Thoracic aorta (tissue), 2 donors: Measurements from ENCODE around the gene SLC6A11. TPM values are rescaled to one million over a fixed set of nuclear protein-coding genes. Genes with fewer than 3 reads are reported as not detected.

Experiments
- ATAC-seq: fragments of 150-250 bp; one replicate; pipeline ENCODE4 v1.8.0; 2017; ENCODE audit warnings: low read depth; ENCODE audit not compliant: insufficient number of reproducible peaks, low FRiP score
- DNase-seq: peaks from one replicate; pipeline ENCODE4 v3.0.0-alpha.2; 2020; ENCODE audit warnings: low spot score
- H3K27ac ChIP-seq, 2 donors: fragments of 200-600 bp; sonication (generic); 1 replicate in 1 of 2; 2 replicates in 1 of 2; pipeline ENCODE4 v1.5.1; 2016; ENCODE audit warnings: mild to moderate bottlenecking in 2 of 2, moderate library complexity in 2 of 2
- H3K27me3 ChIP-seq: fragments of 200-600 bp; sonication (generic); replicated peaks from 2 replicates; pipeline ENCODE4 v1.6.0; 2016; ENCODE audit warnings: mild to moderate bottlenecking; ENCODE audit not compliant: insufficient read depth
- H3K36me3 ChIP-seq: fragments of 200-600 bp; sonication (generic); one replicate; pipeline ENCODE4 v1.5.1; 2016
- H3K4me1 ChIP-seq, 2 donors: fragments of 200-600 bp; sonication (generic); 1 replicate in 1 of 2; 2 replicates in 1 of 2; pipeline versions ENCODE4 v1.5.1 to v1.6.0; 2016; ENCODE audit warnings: low read depth in 2 of 2, mild to moderate bottlenecking in 1 of 2; ENCODE audit not compliant: control insufficient read depth in 1 of 2
- H3K4me3 ChIP-seq: fragments of 200-600 bp; sonication (generic); 2 replicates; pipeline ENCODE4 v1.5.1; 2016; ENCODE audit warnings: mild to moderate bottlenecking
- H3K9me3 ChIP-seq: fragments of 200-600 bp; sonication (generic); 2 replicates; pipeline ENCODE4 v1.5.1; 2016
- CTCF ChIP-seq: fragments of 200-600 bp; sonication (generic); IDR thresholded peaks from one replicate; pipeline ENCODE4 v1.5.1; 2019; ENCODE audit warnings: antibody characterized with exemption
- total RNA-seq, 2 donors: library from RNA; depleted of rRNA; stranded (reverse); fragments of >200 nt; gene quantifications; one replicate each; pipeline versions ENCODE4 v1.1.0 to v1.2.3, GENCODE V29; 2016

The SLC6A11 gene
- total RNA-seq, 2 donors from 2014 or later, result not detected

- Histone ChIP-seq H3K27me3 (no peaks in the 10 kb centered on the region), H3K27ac (no peak overlapping the region)
- TF ChIP-seq CTCF, result no peak
Observed at GRCh38 chr3:10870296-10870695, 54.3 kb downstream of the SLC6A11 start.

GRCh38 chr3:10873415-10873814, 57.4 kb downstream of the SLC6A11 start:
- TF ChIP-seq CTCF, result no peak

More at GRCh38 chr3:10870296-10870695, 54.3 kb downstream of the SLC6A11 start:
- H3K4me1 ChIP-seq, result no peaks in the 10 kb centered on the region
- no peaks in the 10 kb centered on the region for H3K36me3 ChIP-seq
- DNase-seq (no peak), ATAC-seq (no peak)
- no peak overlapping the region for H3K4me3 ChIP-seq
- H3K9me3 ChIP-seq, result no peaks in the 10 kb centered on the region

GRCh38 chr3:10875914-10876313, 59.9 kb downstream of the SLC6A11 start:
- ATAC-seq, result no peak
- TF ChIP-seq CTCF, result no peak
- no peaks in the 10 kb centered on the region for H3K36me3 ChIP-seq
- H3K27me3 ChIP-seq, result no peaks in the 10 kb centered on the region
- no peak for DNase-seq
- H3K4me3 ChIP-seq, result no peak overlapping the region
- no peak overlapping the region for H3K27ac ChIP-seq
- no peaks in the 10 kb centered on the region for H3K9me3 ChIP-seq
- H3K4me1 ChIP-seq, result no peaks in the 10 kb centered on the region

More at GRCh38 chr3:10873415-10873814, 57.4 kb downstream of the SLC6A11 start:
- no peaks in the 10 kb centered on the region for H3K36me3 ChIP-seq
- no peaks in the 10 kb centered on the region for H3K4me1 ChIP-seq
- DNase-seq (no peak), ATAC-seq (no peak)
- no peaks in the 10 kb centered on the region for H3K9me3 ChIP-seq
- no peaks in the 10 kb centered on the region for H3K27me3 ChIP-seq
- no peak overlapping the region for H3K27ac ChIP-seq
- H3K4me3 ChIP-seq, result no peak overlapping the region

- Histone ChIP-seq H3K27me3 (no peaks in the 10 kb centered on the region), H3K27ac (no peak overlapping the region), H3K4me1 (no peaks in the 10 kb centered on the region), H3K9me3 (no peaks in the 10 kb centered on the region), H3K4me3 (no peak overlapping the region), H3K36me3 (no peaks in the 10 kb centered on the region)
- no peak for TF ChIP-seq CTCF
- no peak for DNase-seq
- ATAC-seq, result no peak
Observed at GRCh38 chr3:10876661-10877060, 60.6 kb downstream of the SLC6A11 start.

- no peak for TF ChIP-seq CTCF
- no peaks in the 10 kb centered on the region for H3K27me3 ChIP-seq
- no peak overlapping the region for H3K27ac ChIP-seq
- ATAC-seq (no peak), DNase-seq (no peak)
- H3K9me3 ChIP-seq, result no peaks in the 10 kb centered on the region
- H3K4me3 ChIP-seq, result no peak overlapping the region
- no peaks in the 10 kb centered on the region for H3K36me3 ChIP-seq
- H3K4me1 ChIP-seq, result no peaks in the 10 kb centered on the region
Observed at GRCh38 chr3:10882851-10883250, 66.8 kb downstream of the SLC6A11 start.
